Measurements from ENCODE around the gene LCE1A.

GRCh38 chr1:152836870-152837269 is 9.6 kb downstream of the LCE1A start:
- TF ChIP-seq CTCF (conservative IDR thresholded peaks at IDR 0.05; ENCODE audit: low read length) = no peak
- TF ChIP-seq EZH2phosphoT487 (IDR thresholded peaks at IDR 0.05; ENCODE audit: borderline replicate concordance) = no peak

All from Loucy (cell line).